ENCODE measurements around the gene RRN3.
"Not testable (repeated sequence)": the region's sequence is repeated elsewhere in the genome, so short reads cannot be mapped to it uniquely, and the experiment has no call there.

RRN3 gene, protein sequence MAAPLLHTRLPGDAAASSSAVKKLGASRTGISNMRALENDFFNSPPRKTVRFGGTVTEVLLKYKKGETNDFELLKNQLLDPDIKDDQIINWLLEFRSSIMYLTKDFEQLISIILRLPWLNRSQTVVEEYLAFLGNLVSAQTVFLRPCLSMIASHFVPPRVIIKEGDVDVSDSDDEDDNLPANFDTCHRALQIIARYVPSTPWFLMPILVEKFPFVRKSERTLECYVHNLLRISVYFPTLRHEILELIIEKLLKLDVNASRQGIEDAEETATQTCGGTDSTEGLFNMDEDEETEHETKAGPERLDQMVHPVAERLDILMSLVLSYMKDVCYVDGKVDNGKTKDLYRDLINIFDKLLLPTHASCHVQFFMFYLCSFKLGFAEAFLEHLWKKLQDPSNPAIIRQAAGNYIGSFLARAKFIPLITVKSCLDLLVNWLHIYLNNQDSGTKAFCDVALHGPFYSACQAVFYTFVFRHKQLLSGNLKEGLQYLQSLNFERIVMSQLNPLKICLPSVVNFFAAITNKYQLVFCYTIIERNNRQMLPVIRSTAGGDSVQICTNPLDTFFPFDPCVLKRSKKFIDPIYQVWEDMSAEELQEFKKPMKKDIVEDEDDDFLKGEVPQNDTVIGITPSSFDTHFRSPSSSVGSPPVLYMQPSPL

GRCh38 chr16:15093955-15094827 is at the start of gene RRN3:
Gene RRN3, minus strand, starts transcription at chr16:15094272. Its CDS starts 39 bp downstream, at chr16:15094233.
- peak within 1 kb of the TSS; percentile 63 for H3K4me3 ChIP-seq (replicated peaks; ENCODE audit: low read depth, low read length)
- peak; percentile 94 for DNase-seq (ENCODE audit: low read depth)

GRCh38 chr16:15143601-15144091 is 49.6 kb upstream of the RRN3 start:
- not testable (repeated sequence) for H3K4me3 ChIP-seq (replicated peaks; ENCODE audit: low read depth, low read length); DNase-seq (ENCODE audit: low read depth)

GRCh38 chr16:15142891-15143600 is 49.0 kb upstream of the RRN3 start:
- H3K4me3 ChIP-seq (replicated peaks; ENCODE audit: low read depth, low read length) = not testable (repeated sequence)

DNA sequence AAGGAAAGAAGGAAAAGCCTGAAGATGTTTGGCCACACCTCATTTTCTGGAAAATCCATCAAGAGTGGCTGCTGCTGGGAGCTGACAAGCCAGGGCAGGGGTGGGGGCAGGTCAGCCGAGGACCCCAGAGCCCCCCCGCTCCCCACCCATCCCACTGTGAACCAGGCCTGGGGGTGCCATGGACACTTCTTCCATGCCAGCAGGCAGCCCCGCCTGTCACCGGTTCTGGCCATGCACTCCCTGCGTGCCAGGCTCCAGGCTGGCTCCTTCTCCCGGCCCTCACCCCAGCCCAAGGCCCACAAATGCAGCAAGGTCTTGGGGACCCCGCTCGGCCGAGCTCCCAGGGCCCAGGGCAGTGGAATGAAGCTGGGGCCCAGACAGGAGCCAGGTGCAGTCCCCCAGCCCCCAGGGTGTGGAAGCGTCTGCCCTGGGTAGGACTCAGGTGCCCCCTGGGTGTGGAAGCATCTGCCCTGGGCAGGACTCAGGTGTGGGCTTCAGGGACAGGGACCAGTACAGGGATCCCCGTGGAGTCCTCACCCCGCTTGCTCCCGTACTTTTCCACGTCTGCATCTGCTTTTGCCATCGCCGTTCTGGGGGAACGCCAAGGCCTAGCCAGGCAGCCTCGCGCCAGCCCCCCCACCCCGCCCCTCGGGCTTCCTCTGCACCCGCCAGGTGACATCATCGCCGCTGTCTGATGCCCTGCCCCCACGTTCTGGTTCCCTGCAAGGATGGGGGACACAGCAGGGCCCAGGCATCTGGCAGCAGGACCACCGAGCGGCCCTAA is 48.2 kb upstream of the RRN3 start:
- DNase-seq (ENCODE audit: low read depth) = not testable (repeated sequence)

More at GRCh38 chr16:15142891-15143600, 49.0 kb upstream of the RRN3 start:
- DNase-seq (ENCODE audit: low read depth) = not testable (repeated sequence)

DNA sequence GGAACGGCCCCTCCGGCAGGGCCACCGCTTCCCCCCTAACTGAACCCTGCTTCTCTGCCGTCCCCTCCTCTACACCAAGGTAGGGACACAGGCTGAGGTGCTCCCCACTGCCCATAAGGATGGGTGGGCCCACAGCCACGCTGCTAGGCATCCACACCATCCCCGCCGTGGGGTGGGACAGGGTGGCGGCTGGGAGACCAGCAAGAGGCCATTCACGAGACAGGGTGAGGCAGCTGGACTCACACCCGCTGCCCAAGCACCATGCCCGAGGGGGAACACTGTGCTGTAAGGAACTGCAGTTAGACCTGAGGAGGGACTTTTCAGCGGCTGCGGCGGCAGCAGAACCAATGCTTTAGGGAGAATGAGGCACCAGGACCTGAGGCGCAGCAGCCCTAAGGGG is 47.5 kb upstream of the RRN3 start:
- H3K4me3 ChIP-seq (replicated peaks; ENCODE audit: low read depth, low read length) = no peak overlapping the region
- no peak for DNase-seq (ENCODE audit: low read depth)
- no peak for TF ChIP-seq CTCF (IDR thresholded peaks at IDR 0.05; ENCODE audit: low read length, missing control alignments)

More for the DNA sequence above, 48.2 kb upstream of the RRN3 start:
- H3K4me3 ChIP-seq (replicated peaks; ENCODE audit: low read depth, low read length) = not testable (repeated sequence)

GRCh38 chr16:15140444-15141365 is 46.6 kb upstream of the RRN3 start:
- DNase-seq (ENCODE audit: low read depth); H3K4me3 ChIP-seq (replicated peaks; ENCODE audit: low read depth, low read length): not testable (repeated sequence)

- H3K4me3 ChIP-seq (replicated peaks; ENCODE audit: low read depth, low read length); DNase-seq (ENCODE audit: low read depth): not testable (repeated sequence)
Observed at GRCh38 chr16:15137514-15137913, 43.4 kb upstream of the RRN3 start.

- DNase-seq (ENCODE audit: low read depth); H3K4me3 ChIP-seq (replicated peaks; ENCODE audit: low read depth, low read length): not testable (repeated sequence)
Observed at GRCh38 chr16:15135483-15136360, 41.6 kb upstream of the RRN3 start.

- not testable (repeated sequence) for DNase-seq (ENCODE audit: low read depth)
Observed at GRCh38 chr16:15134752-15135482, 40.8 kb upstream of the RRN3 start.

GRCh38 chr16:15133554-15133953 is 39.5 kb upstream of the RRN3 start:
- H3K4me3 ChIP-seq (replicated peaks; ENCODE audit: low read depth, low read length); DNase-seq (ENCODE audit: low read depth): not testable (repeated sequence)

More at GRCh38 chr16:15134752-15135482, 40.8 kb upstream of the RRN3 start:
- not testable (repeated sequence) for H3K4me3 ChIP-seq (replicated peaks; ENCODE audit: low read depth, low read length)

DNA sequence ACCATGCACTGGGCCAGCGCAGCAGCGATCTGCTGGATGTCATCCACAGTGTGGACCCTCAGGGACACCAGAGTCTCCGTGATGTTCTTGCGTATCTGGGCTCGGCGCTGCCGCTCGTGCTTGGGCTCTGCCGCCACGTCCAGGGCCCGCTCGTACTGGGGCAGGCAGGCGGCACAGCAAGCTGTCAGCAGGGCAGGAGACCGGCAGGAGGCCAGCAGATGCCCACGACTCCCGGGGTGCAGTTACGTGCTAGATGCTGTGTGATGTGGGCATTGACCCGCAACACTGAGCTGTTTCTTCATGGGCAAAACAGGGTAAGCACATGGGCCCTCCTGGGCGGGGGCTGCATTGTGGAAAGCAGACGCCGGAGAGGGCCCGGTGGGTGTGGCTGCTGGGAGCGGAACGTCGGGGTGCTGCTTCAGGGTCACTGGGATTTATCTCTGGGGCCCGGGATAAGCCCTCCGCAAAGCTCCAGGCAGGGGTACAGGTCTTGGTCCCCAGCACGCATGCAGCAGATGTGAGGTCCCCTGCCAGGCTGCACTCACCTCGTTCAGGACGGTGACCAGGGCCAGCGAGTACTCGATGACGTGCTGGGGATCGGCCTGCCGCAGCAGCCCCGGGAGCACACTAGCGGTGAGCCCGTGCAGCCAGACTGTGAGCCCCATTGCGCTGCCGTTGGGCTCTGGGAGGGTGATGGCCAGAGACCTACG is 38.8 kb upstream of the RRN3 start:
- H3K4me3 ChIP-seq (replicated peaks; ENCODE audit: low read depth, low read length); DNase-seq (ENCODE audit: low read depth): not testable (repeated sequence)

DNA sequence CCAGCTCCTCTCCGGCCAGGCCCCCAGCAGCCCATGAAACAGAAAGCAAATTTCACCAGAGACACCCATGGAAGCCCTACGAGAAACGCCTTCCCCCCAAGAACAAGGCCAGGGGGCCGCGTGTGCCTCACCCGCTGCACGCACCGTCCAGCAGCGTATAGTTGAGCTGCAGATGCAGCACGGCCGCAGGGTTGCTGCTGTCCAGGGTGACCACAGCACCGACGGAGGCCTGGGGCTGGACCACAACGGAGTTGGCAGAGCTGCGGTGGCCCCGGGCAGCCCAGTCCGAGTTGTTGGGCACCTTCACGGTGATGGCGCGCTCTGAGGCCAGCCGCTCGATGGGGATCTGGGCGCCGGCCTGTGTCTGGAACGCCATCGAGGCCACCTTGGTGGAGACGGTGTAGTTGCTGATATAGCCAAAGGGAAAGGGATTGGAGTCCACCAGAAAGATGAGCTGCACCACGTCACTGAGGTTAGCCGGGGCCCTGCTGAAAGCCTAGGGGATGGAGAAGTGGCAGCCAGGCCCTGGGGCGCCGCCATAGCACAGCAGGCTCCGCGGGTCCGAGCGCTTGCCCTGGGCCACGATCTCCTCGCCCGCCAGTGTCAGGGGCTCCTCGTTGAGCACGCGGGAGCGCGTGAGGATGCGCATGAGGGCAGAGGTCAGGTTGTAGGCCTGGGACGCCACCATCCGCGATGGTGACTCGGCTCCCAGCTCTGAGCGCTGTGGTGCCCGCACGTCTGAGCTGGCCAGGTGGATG is 37.0 kb upstream of the RRN3 start:
- not testable (repeated sequence) for DNase-seq (ENCODE audit: low read depth); H3K4me3 ChIP-seq (replicated peaks; ENCODE audit: low read depth, low read length)

Data from fibroblast of pulmonary artery (primary cell).